Vagina (tissue), 2 donors: ENCODE results near the gene MRPS10.

ENCODE experiments used
- CTCF ChIP-seq, 3 experiments: fragments of 450-650 bp in 2 of 3; fragments of 200-600 bp in 1 of 3; sonication (generic) in 1 of 3; IDR thresholded peaks; one replicate each; pipeline ENCODE4 v1.5.1; 2017 to 2019; ENCODE audit warnings: antibody characterized with exemption in 3 of 3, mild to moderate bottlenecking in 2 of 3, moderate library complexity in 2 of 3
- POLR2AphosphoS5 ChIP-seq, 2 donors: sonication (generic); formaldehyde crosslinking; IDR thresholded peaks; one replicate each; pipeline ENCODE4 v1.9.0; 2017; ENCODE audit warnings: antibody characterized with exemption in 2 of 2, mild to moderate bottlenecking in 2 of 2, low read depth in 1 of 2; ENCODE audit not compliant: insufficient read depth in 1 of 2

GRCh38 chr6:42212442-42212841, 5.2 kb downstream of the MRPS10 start:
- TF ChIP-seq CTCF (IDR thresholded peaks at IDR 0.05) (no peak), POLR2AphosphoS5 (IDR thresholded peaks at IDR 0.05; ENCODE audit: insufficient read depth in 1 of 2, low read depth in 1 of 2) (peak in 1 of 2 donors; percentile 39)
